GM18909 (cell line): ENCODE measurements around the gene IL31RA.
"Not testable (repeated sequence)": the region's sequence is repeated elsewhere in the genome, so short reads cannot be mapped to it uniquely, and the experiment has no call there.

Experiments used
- ATAC-seq: cut with Tn5 transposase; IDR thresholded peaks from one replicate; pipeline ENCODE4 v1.9.1; 2021; ENCODE audit warnings: mild to moderate bottlenecking; ENCODE audit not compliant: unreplicated experiment, poor library complexity

IL31RA gene

DNA sequence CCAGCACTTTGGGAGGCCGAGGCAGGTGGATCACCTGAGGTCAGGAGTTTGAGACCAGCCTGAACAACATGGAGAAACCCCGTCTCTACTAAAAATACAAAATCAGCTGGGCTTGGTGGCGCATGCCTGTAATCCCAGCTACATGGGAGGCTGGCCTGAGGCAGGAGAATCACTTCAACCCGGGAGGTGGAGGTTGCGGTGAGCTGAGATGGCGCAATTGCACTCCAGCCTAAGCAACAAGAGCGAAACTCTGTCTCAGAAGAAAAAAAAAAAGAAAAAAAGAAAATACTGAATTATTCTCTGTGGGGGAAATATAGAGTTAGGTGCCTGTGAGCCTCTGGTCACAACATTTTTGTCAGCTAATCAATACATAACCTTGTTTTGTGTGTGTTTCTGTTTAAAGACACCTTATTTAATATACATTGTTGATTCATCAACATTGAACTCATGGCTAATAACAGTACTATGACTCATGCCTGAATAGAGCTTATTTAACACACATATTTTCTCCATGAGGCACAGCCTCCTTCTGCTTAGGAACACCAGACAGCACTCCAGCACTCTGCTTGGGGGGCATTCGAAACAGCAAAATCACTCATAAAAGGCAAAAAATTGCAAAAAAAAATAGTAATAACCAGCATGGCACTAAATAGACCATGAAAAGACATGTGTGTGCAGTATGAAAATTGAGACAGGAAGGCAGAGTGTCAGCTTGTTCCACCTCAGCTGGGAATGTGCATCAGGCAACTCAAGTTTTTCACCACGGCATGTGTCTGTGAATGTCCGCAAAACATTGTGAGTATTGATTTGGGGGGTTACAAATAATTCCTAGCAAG is at the start of gene IL31RA:
Gene IL31RA (plus strand): TSS at position 519 of the 836 bp plus-strand sequence. CDS start 214 bp downstream, at position 733.
- ATAC-seq: no peak

DNA sequence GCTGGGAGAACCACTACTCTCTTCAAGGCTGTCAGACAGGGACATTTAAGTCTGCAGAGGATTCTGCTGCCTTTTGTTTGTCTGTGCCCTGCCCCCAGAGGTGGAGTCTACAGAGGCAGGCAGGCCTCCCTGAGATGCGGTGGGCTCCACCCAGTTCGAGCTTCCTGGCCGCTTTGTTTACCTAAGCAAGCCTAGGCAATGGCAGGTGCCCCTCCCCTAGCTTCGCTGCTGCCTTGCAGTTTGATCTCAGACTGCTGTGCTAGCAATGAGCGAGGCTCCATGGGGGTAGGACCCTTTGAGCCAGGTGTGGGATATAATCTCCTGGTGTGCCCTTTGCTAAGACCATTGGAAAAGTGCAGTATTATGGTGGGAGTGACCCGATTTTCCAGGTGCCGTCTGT is 42.3 kb upstream of the IL31RA start:
- ATAC-seq: not testable (repeated sequence)

DNA sequence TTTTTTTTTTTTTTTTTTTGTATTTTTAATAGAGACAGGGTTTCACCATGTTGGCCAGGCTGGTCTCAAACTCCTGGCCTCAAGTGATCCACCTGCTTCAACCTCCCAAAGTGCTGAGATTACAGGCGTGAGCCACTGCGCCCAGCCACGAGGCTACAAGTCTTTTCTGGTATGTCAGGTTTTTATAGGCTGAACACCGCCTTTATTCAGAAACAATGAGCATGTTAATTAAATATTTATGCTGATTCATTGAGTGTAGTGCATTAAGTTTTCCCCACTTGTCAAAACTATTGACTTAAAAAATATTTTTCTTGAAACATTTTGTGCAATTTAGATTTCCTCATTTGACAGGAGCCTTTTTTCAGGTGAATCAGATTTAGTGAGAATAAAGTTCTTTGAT is 35.2 kb upstream of the IL31RA start:
- ATAC-seq: not testable (repeated sequence)

DNA sequence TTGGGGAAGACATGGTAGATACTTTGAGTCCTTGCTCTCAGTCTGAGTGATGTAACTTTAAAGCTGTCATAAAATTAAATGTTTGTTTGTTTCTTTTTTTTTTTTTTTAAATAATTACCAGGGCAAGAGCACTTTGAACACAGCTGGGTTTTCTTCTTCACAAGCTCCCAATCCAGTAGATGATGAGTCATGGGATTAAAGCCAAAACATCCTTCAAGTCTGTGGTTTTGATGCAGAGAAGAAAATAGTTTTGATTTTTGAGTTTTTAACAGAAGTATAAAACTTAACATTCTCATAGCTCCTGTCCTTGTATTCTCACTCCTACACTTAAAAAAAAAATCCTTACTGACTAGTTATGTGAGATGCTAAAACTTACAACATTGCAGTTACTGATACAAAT is 34.8 kb upstream of the IL31RA start:
- ATAC-seq: no peak

DNA sequence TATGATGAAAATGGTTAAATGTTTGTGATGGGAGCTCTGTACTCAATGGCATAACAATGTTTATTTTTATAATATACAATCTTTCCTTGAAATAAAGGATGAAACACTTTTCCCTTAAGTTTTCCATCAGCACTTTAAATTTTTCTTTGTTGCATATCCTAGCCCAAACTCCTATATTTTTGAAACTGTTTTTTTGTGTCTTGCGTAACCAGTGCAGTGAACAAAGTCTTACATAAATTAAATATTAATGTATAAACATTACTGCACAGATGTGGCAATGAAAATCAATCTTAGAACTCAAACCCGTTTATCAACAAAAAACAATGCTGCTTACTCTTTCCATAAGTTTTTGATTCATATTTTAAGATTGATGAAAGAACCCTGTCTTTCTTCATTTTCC is 34.1 kb upstream of the IL31RA start:
- no peak for ATAC-seq

DNA sequence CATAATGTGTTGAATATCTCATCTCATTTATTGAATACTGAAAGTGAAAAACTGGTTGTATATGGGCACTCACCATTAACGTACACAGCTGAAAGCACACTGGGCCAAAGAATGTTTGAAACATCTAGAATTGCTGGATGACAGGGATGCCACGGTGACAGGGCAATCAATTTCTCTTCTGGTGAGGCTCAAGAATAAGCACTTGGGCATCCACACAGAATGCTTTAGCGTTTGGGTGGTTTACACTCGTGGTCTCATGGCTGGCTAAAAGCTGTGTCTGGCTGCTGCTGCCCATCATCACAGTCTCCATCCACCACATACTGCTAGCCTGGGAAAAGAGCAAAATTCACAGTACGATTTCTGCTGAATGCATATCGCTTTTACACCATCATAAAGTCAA is 30.7 kb upstream of the IL31RA start:
- no peak for ATAC-seq

DNA sequence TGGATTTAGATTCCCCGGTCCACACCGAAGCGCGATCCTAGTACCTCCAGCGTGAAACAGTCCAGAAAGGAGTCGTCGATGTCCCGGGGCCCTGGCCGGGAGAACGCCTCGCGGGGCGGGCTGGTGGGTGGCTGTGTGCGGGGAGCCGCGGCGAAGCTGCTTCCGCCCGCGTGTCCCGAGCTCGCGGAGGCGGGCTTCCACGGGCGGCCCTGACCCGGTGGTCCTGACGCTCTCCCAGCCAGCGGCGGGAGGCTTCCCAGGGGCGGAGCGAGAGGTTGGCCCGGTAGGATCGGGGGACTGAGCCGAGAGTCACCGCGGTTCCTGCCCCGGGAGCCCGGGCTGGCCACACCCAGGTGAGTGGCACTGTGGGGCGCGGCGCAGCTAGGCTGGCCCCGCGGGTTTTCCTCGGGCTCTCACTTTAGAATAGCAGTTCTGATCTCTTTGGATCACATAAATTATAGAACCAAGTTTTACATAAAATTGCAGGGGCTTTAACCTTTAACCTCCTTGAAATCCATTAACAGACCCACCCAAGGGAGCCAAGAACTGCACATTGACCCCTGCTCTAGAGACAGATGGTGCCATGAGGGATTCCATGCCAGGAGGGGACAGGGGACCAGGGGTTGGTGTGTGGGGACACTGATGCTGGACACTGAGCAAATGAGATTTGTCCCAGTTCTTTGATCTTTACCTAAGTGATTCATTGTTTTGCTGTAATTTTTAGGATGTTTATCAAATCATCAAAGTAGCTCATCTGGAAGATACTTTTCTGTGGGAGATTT is 29.2 kb upstream of the IL31RA start:
- no peak for ATAC-seq

DNA sequence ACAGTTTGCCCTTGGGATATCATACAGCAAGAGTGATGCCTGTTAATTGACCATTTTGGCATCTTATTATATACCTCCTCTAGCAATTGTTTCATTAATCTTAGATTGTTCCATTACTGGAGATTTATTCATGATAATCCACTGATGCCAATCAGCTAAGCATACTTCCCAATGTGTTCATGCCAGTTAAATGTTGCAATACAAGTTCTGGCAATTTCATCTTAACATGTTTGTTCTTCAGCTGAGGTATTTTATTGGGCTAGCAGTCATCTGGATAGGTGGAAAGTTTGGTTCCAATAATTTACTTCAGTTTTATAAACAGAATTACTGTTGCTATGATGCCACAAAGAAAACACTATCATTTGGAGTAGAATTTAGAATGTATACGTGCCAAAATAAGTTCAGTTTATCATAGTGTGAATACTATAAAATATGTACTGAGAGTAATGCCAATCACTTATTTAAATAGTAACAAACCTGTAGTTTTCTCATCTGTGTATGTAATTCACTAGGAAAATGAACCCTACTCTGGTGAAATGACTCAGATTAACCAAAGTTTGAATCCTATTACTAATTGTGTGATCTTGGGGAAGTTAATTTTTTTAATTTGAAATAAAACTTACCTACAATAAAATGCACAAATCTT is 27.9 kb upstream of the IL31RA start:
- no peak for ATAC-seq

DNA sequence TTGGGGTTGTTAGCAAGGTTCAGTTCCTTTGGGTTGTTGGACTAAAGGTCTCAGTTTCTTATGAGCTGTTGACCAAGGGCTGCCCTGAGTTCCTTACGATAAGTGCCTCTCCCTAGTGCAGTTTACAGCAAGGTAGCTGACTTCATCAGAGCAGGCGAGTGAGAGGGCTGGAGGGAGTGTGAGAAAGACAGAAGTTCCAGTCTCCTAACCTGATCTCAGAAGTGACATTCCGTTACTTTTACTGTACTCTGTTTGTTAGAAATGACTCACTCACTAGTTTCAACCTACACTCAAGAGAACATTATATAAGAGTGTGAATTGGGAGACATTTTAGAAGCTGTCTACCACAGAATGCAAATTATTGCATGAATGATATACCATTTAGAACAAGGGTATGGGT is 21.2 kb upstream of the IL31RA start:
- ATAC-seq: no peak

DNA sequence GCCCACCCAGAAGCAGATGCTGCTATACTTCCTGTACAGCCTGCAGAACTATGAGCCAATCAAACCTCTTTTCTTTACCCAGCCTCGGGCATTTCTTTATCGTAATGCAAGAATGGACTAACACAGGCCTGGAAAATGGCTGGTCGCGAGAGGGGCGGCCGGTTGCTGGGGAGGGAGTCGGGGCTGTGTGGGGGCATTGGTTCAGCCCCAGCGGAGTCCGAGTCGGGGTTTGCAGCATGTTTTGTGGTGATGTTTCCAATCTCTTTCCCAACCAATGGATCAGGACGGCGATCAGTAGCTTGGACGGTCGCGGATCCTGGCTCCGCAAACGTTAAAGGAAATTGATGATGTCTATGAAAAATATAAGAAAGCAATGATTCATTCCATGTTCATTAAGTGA is 18.7 kb upstream of the IL31RA start:
- ATAC-seq: no peak

DNA sequence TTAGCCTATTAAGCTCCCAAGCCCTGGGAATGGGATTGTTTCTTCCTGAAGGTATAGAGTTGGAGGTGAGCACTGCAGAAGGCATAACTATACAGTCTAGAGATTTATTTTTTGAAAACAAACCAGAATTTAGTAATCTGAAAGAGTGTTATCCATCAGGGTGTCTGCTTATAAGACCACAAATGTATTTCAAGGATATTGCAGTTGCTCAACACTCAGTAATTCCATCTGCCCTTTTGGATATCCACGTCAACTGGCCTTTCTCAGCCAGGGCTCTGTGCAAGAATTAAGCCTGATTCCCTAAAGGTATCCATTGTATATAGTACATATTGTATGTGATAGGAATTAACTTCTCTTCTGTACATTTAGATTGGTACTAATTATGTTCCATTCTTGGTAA is 15.0 kb upstream of the IL31RA start:
- no peak for ATAC-seq

DNA sequence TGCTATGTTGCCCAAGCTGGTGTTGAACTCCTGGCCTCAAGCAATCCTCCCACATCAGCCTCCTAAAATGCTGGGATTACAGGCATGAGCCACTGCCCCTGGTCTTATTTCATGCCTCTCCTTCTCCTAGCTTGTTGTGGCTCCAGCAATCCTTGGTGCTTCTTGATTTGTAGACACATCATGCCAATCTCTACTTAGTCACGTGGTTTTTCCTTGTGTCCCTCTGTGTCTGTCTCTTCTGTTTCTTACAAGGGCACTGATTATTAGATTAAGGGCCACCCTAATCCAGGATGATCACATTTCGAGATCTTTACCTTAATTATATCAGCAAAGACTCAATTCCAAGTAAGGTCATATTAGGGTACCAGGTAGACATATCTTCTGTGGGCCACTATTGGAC is 9.2 kb upstream of the IL31RA start:
- no peak for ATAC-seq

DNA sequence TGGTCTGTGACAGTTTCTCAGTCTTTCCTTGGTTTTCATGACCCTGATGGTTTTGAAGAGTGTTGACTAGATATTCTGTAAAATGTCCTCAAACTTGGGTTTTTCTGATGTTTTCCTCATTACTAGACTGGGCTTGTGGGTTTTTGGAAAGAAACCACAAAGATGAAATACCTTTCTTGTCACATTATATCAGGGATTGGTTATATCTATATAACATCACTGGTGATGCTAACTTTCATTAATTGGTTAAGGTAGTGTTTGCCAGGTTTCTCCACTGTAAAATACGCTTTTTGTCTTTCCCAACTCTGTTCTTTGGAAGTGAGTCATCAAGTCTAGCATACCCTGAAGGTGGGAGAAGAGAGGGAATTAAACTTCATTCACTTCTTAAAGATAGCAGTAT is 3.3 kb upstream of the IL31RA start:
- no peak for ATAC-seq

DNA sequence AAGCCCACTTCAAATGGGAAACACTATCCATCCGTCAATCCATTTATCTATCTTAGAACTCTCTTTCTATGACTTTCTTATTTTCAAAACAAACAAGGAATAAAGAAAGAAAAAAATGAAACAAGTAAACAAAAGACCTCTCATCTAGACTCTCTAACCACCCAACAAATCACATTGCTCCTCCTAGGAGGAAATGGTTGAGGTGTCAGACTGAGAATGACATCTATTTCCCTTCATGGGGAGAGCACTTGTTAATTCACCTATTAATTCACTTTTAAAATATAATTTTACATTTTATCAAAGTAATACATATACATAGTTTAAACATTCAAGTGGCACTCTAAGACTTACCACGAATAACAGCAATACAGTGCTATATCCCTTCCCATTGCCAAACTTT is 2.4 kb upstream of the IL31RA start:
- no peak for ATAC-seq

DNA sequence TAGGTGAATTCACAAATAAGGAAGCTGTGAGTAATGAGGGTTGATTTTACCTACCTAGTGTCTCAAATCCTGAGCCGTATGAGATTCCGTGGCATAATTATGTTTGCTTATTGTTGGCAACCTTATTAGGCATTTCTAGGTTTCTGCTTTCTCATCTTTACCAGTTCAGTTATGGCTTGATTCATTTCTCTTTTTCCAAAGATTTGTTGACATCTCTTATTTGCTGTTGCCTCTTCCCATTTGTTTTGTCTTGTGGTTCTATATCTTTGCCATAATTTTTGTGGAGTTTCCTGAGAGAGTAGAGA is 470 bp downstream of the IL31RA start:
- ATAC-seq: no peak

DNA sequence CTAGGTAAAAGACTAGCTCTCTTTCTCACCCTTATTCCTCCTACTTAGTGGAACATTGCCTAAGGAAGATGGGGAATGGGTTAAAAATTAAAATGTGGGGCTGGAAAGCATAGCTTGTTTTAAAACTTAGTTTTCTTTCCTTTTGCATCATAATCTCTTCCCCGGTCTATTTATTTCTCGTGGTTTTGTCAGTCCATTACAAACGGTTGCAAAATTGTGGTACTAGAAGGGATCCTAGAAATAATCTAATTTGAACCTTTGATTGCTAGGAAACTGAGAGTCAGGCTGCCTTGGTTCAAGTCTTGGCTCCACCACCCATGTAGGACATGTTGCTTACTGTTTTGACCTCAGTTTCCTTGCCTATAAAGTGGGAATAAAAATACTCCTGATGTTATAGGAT is 1.3 kb downstream of the IL31RA start:
- no peak for ATAC-seq

DNA sequence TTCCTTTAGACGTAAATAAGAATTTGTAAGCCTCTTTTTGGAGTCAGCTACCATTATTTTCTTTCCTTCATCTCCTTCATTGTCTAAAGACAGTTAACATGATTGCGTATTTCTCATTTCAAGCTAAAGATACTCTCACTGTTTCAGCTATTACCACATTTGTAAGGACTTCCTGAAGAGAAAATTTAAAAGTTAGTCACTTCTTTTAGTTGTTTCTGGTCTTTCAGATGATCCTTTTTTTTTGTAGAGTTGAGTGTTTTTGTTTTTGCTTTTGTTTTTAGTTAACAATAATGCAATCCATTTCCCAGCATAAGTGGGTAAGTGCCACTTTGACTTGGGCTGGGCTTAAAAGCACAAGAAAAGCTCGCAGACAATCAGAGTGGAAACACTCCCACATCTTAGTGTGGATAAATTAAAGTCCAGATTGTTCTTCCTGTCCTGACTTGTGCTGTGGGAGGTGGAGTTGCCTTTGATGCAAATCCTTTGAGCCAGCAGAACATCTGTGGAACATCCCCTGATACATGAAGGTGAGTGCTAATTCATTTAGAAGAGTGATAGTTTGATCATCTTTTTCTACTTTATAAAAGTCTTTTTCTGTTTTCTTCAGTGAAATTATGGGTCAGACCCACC is 2.0 kb downstream of the IL31RA start:
- no peak for ATAC-seq

DNA sequence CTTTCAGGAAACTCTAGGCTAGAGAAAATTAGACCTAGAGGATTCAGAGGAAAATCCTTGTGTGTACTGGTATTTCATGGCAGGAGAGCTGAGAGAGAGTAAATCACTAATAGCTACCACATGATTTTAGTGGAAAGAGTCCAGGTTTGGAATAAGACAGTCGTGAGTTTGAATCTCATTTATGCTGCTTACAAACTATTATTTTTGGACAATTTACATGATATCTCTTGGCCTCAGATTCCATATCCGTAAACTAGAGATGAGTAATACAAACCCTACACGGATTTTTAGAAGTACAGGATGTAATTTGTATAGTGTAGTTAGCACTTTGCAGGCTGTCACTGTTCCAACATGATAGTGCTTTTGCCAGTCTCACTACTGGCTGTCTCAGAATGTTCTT is 2.7 kb downstream of the IL31RA start:
- ATAC-seq: no peak

DNA sequence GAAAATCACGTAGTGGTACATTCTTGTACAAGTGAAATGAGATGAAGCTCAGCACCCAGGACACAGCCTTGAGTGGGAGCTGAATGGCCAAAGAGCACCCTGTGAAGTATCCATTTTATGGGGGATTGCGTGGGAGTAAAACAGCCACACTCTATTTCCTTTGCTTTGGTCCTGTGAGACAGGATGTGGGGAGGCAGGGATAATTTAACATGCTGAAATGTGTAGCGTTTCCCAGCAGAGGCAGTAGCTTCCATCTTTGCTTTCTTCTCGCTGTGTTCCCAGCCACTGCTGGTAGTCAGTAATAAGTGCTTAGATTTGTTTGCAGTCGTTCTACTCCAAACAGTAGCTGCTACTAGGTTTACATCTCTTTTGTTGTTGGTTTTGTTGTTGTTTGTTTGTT is 4.4 kb downstream of the IL31RA start:
- no peak for ATAC-seq

DNA sequence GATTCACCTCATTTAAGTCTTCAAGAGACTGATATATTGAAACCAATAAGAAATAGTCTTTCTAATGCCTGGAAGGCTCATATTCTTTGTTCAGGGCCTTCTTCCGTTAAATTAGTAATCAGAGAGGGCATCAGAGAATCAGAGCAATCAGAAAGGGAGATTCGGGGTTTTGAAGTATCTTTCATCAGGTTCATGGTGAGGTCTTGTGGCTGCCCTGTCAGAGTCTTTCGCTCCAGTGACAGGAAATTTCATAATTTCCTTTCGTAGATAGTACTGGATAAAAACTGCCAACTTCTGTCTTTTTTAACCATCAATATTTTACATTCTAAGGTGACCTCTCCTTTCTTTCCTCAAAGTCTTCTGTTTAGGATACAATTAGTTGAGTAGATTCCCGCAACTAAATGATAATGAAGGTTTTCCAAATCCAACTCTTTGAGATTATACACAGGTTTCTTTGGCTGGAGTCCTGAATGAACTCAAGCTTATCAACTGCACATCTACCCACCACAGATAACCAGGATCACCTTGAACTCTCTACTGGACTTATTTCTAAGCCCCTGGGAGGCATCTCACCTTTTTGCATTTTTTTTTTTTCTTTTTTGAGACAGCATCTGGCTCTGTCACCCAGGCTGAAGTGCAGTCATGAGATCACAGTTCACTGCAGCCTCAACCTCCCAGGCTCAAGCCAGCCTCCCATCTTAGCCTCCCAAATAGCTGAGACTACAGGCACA is 5.5 kb downstream of the IL31RA start:
- ATAC-seq: no peak
